HG03521 (cell line): ENCODE results near the gene ARL3.
A peak's percentile ranks its signal among the peaks of the same experiment; 100 is the strongest.
"Not testable (repeated sequence)": the region's sequence is repeated elsewhere in the genome, so short reads cannot be mapped to it uniquely, and the experiment has no call there.

ENCODE experiments used
- ATAC-seq: cut with Tn5 transposase; IDR thresholded peaks from one replicate; pipeline ENCODE4 v1.9.1; 2021; ENCODE audit warnings: mild to moderate bottlenecking, moderate library complexity; ENCODE audit not compliant: unreplicated experiment

The ARL3 gene

GRCh38 chr10:102674566-102674965, 39.6 kb downstream of the ARL3 start:
- no peak for ATAC-seq

DNA sequence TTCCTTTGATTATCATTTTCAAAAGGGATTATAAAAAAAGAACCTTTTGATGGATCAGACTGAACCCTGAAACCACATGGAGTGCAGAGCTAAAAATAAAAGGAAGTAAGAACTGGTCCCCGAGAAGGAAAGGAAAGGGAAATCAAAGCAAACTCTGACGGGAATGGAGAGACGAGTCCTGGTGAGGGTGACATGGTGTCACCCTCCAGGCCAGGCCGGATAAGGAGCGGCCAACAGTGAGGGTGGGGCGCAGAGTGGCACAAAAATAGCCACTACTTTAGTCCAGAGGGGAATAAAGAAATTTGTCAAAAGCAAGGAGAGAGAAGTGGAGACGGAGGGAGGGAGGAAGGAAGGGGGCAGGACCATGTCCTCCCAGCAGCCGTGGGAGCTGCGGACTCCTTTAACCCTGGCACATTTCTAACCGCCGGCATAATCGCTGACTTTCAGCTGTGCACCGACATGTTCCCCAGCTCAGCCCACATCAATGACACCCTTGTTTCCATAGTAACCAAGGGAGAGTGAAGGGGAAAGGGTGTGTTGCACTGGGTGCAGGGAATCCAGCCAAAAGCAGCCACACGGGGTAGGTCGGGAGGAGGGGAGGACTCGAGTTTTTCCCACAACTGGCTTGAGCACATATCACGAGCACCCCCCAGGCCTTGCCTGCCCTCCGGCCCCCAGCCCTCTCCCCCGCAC, 40.2 kb downstream of the ARL3 start:
- no peak for ATAC-seq

DNA sequence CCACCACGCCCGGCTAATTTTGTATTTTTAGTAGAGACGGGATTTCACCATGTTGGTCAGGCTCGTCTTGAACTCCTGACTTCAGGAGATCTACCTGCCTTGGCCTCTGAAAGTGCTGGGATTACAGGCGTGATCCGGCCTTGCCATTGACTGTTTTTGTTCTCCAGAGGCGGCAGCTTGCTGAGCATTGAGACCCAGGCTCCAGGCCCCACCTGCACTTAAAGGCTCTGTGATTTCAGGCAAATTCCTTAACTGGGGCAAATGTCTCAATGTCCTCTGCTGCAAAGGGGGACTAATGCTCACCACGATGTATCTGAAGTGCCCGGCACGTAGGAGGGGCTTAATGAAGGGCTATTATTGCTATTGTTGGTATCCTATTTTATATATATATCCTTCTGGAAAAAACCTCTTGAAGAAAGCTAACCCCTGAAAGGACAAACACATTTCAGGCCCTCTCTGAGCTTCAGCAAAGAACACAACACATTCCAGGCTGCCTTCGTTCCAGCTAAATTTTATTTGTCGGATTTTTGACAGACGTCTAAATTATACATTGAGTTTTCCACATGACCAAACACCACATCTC, 40.9 kb downstream of the ARL3 start:
- ATAC-seq, result no peak

DNA sequence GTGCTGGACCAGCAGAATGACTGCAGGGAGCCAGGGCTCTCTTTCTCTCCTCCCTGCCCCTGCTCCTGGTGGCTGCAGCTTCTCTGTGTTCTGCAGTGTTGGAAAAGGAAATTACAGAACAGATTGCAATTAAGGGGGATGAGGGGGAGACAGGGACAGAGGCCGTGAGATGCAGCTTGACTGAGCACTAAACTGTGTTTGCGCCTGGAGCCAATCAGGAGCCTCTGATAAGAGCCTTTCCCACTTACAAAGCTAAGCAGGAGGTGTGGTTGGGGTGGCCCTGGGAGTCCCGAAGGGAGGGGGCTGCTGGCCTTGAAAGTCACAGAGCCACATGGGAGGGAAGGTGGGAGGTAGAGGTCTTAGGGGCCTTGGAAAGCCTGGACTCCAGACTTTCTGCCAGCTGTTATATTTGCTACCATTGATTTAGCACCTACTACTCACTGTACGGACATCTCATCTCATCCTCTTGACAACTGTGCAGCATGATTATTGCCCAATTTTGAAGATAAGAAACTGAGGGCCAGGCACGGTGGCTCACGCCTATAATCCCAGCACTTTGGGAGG, 43.2 kb downstream of the ARL3 start:
- ATAC-seq, result no peak

GRCh38 chr10:102670065-102670670, 44.0 kb downstream of the ARL3 start:
- no peak for ATAC-seq

DNA sequence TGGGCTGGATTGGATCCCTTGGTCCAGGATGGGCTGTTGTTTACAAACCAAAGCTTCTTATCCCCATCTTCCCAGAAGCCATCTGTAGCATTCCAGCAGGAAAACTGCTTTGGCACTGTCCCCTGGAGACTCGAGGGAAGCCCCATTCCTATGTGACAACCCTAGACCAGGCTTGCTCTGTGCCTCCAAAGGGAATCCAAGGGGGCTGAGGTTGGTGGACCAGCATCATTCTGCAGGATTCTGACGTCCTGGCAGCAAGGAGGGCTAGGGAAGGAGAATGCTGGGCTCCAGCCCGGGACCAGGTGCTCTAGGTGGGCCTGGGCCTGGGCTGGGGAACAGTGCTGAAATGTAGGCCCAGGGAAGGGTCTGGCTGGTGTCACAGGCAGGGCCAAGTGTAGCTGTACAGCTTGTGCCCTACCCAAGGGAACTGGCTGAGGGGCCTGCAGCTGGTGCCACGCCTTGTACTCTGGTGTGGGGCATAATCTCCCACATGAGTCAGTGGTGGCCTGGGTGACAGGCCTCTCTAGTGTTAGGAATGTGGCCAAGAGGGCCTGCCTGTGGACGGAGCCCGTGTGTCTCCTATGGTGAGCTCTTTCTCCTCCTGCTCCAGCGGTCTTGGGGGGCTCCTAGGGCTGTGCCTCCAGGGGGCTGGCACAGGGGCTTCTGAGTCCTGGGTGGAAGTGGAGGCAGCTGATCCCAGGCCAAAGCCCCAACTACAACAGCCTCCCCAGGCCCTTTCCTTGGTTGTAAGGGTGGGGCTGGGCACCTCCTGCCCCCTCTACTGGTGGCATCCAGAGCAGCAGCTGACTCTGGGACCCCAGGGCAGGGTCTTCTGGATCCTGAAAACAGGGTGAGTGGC, 44.8 kb downstream of the ARL3 start:
- no peak for ATAC-seq

GRCh38 chr10:102668326-102669107, 45.7 kb downstream of the ARL3 start:
- ATAC-seq, result no peak

DNA sequence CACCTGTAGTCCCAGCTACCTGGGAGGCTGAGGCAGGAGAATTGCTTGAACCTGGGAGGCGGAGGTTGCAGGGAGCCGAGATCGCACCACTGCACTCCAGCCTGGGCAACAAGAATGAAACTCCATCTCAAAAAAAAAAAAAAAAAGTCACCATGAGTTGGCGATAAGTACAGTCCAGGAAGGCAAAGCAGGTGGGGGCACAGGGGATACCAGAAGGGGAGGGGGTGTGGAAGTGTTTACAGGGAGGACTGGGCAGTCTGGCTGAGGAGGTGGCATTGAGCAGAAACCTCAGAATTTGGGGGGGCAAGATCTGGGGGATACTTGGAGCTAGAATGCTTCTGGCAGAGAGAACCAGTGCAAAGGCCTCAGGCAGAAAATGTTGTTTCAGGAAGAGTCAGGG, 46.8 kb downstream of the ARL3 start:
- not testable (repeated sequence) for ATAC-seq

DNA sequence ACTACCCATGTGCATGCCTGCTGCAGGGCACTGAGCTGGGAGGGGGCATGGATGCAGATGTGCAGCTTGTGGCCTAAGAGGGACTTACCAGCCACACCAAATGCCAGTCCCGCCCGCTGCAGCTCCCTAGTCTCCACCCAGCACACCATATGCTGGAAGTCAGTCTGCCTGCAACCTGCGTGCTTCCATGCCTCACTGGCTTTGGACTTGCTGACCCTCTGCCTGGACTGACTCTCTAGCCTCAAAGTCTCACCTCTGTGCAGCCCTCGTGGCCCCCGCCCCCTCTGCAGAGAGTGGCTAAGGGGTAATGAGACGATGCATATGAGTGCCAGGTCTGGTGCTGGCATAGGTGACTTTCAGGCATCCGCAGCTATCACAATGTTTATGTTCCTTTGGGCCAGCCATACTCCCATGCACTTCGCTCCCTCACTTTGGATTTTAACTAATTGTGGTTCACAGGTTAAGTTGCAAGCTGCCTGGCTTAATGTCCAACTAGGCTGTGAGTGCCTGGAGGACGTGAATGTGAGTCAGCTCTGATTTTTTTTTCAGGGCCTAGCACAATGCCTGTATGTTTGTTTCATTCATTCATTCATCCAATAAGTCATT, 48.2 kb downstream of the ARL3 start:
- ATAC-seq, result no peak

DNA sequence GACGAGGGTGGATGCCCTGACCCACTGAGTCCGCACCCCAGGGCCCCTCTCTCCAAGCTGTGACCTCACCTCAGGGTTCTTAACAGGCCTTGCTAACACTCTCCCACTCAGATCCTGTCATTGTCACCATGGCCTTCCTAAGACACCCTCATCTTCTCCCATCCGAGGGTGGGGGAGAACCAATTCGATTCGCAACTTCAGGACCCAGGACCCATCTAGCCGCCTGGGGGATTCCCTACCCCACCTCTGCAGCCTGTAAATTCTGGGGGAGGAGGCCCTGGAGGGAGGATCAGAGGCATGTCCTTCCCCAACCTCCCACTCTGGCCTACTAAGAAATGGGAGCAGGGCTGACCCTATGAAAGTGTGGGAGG, 52.6 kb downstream of the ARL3 start:
- ATAC-seq, result no peak

DNA sequence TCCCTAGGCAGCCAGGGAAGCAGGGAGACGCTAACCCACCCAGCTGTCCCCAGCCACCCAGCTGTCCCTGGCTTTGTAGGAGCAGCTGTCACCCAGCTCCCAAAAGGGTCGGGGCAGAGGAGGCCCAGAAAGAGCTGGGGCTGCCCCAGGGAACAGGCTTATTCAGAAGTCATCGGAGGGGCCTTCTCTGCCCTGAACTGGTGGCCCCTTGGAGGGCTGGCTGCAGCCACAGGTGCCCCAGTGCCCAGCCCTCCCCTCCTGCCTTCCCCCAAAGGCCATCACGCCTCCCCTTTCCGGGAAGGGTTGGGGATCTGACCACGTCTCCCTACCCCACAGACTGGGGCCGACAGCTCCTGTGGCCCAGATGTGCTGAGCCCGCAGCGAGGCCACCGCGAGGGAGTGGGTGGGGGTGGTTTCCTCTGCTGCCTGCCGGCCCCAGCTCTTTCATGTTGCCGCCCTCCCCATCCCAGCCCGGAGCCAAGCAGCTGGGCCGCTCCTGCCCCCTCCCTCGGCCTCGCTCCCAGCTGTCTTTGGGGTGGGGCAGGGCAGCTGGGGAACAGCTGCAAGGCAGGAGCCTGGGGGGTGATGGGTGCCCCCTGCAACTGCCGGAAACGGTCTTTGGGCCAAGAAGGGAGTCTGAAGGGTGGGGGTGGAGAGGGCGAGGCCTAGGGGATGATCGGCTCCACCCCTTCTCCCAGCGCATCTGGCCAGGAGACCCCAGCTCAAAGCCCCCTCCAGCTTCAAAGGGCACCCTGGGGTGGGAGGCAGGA, 53.1 kb downstream of the ARL3 start:
- peak; percentile 78 for ATAC-seq

DNA sequence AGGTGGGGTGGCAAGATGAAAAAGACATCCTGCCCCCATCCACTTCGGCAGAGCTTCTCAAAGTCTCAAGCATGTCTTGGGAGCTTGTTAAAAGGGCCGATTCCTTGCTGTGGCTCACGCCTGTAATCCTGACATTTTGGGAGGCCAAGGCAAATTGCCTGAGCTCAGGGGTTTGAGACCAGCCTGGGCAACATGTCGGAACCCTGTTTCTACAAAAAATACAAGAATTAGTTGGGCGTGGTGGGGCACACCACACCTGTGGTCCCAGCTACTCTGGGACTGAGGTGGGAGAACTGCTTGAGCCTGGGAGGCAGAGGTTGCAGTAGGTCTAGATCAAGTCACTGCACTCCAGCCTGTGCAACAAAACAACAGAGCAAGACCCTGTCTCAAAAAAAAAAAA, 55.4 kb downstream of the ARL3 start:
- ATAC-seq, result no peak

- no peak for ATAC-seq
Observed at GRCh38 chr10:102657984-102658724, 56.0 kb downstream of the ARL3 start.

DNA sequence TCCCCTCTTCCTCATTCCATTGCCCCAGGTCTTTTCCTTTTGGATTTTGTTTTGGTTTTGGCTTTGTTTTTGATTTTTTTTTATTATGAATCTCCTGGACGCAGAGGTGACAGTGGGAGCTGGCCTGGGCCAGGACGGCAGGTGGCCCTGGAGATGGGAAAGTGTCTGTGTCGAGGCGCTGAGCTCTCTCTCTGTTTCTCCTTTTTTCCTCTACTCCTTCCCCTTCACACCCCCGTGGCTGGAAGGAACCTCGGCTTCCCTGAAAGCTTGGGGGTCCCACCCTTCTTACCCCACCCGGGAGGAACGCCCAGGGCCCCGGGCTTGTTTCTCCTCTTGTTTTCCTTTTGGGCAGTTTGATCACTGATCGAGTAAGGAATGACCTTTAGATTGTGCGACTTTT, 56.7 kb downstream of the ARL3 start:
- no peak for ATAC-seq

GRCh38 chr10:102656791-102657371, 57.3 kb downstream of the ARL3 start:
- no peak for ATAC-seq

GRCh38 chr10:102656026-102656425, 58.2 kb downstream of the ARL3 start:
- no peak for ATAC-seq

DNA sequence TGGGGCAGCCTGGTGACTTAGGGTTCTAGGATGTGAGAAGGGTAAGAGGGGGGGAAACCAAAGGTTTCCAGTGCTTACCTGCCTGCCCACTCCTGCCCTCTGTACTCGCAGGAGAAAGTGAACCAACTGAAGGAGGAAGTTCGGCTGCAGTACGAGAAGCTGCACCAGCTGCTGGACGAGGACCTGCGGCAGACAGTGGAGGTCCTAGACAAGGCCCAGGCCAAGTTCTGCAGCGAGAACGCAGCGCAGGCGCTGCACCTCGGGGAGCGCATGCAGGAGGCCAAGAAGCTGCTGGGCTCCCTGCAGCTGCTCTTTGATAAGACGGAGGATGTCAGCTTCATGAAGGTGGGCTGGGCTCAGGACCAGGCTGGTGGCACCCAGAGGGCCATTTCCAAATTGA, 59.2 kb downstream of the ARL3 start:
- ATAC-seq, result no peak

GRCh38 chr10:102654566-102654965, 59.6 kb downstream of the ARL3 start:
- no peak for ATAC-seq
